Left lung (tissue), 10 donors: Measurements from ENCODE around the gene DHX32. TPM values are rescaled to one million over a fixed set of nuclear protein-coding genes. Genes with fewer than 3 reads are reported as not detected.

Experiments
- ATAC-seq: fragments of 200-7000 bp; cut with Tn5 transposase; one replicate; pipeline ENCODE4 v1.9.1; 2020; ENCODE audit warnings: moderate library complexity
- DNase-seq, 4 donors: peaks; one replicate each; pipeline ENCODE4 v3.0.0-alpha.2; 2013 to 2020
- H3K27ac ChIP-seq, 2 donors: fragments of 200-600 bp; sonication (generic) in 1 of 2; one replicate each; pipeline versions ENCODE4 v1.5.0 to v1.8.0; 2020 to 2021
- H3K27me3 ChIP-seq, 2 donors: fragments of 200-600 bp; sonication (generic) in 1 of 2; one replicate each; pipeline versions ENCODE4 v1.5.0 to v1.8.0; 2020 to 2021
- H3K36me3 ChIP-seq, 2 donors: fragments of 200-600 bp; sonication (generic) in 1 of 2; one replicate each; pipeline versions ENCODE4 v1.5.0 to v1.8.0; 2020 to 2021
- H3K4me1 ChIP-seq, 2 donors: fragments of 200-600 bp; one replicate each; pipeline ENCODE4 v1.8.0; 2021
- H3K4me3 ChIP-seq, 2 donors: fragments of 200-600 bp; sonication (generic) in 1 of 2; one replicate each; pipeline versions ENCODE4 v1.5.0 to v1.8.0; 2020 to 2021; ENCODE audit warnings: mild to moderate bottlenecking in 1 of 2
- H3K9me3 ChIP-seq, 2 donors: fragments of 200-600 bp; sonication (generic) in 1 of 2; one replicate each; pipeline versions ENCODE4 v1.5.0 to v1.8.0; 2020 to 2021
- intact Hi-C, 2 donors: fragments of 100-400 bp; cut with DNase I; formaldehyde crosslinking; loops; one replicate each; pipeline versions ENCODE4 v1.11.2 to v1.14.2; 2022
- polyA plus RNA-seq, 6 donors: library from polyadenylated mRNA; unstranded; fragments of 120-200 nt; gene quantifications; one replicate each; pipeline ENCODE4 v1.2.1, GENCODE V29; 2013; ENCODE audit not compliant: insufficient read length in 6 of 6
- total RNA-seq, 2 donors: library from RNA; stranded (reverse); fragmentation: NEBNext Ultra II Directional; extraction: Animal tissue kit (Norgen Biotek cat#: 25700); gene quantifications; one replicate each; pipeline ENCODE4 v1.2.1, GENCODE V29; 2021
- TF ChIP-seq, protein P1 (sequence below), 2 donors: fragments of 200-600 bp; sonication (generic) in 1 of 2; IDR thresholded peaks; one replicate each; pipeline versions ENCODE4 v1.5.0 to v1.8.0; 2021; ENCODE audit warnings: antibody characterized with exemption in 2 of 2
- donor health status: DM: no; HTN: yes; CAD: no.
- donor health status: DM: no; HTN: no; CAD: no.

The DHX32 gene
- total and polyA plus RNA-seq, 8 donors: 26.2 to 32.0 (median 27.7) TPM

DNA sequence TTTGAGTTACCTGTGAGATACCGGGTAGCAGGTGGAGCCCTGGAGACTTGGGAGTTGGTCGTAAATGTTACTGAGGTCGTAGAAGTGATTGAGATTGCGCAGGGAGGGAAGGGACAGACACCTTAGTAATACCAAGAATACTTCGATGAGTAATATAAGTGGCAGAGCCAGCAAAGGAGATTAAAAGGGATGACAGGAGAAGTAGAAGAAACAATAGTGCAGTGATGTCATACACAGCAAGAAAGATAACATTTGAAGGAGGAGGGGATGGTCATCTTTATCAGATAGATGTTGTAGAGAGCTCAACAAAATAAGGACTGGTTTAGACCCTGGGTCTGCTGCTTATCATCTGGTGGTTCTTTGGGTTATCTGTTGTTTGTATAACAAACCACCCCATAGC lies 52.8 kb downstream of the DHX32 start:
- TF ChIP-seq, protein P1, sequence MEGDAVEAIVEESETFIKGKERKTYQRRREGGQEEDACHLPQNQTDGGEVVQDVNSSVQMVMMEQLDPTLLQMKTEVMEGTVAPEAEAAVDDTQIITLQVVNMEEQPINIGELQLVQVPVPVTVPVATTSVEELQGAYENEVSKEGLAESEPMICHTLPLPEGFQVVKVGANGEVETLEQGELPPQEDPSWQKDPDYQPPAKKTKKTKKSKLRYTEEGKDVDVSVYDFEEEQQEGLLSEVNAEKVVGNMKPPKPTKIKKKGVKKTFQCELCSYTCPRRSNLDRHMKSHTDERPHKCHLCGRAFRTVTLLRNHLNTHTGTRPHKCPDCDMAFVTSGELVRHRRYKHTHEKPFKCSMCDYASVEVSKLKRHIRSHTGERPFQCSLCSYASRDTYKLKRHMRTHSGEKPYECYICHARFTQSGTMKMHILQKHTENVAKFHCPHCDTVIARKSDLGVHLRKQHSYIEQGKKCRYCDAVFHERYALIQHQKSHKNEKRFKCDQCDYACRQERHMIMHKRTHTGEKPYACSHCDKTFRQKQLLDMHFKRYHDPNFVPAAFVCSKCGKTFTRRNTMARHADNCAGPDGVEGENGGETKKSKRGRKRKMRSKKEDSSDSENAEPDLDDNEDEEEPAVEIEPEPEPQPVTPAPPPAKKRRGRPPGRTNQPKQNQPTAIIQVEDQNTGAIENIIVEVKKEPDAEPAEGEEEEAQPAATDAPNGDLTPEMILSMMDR (IDR thresholded peaks at IDR 0.05): no peak
- Histone ChIP-seq H3K9me3 (no peaks in the 10 kb centered on the region), H3K36me3 (peaks cover 0 to 72% of the 10 kb centered on the region in 2 donors), H3K27ac (no peak overlapping the region), H3K4me1 (peaks cover 16 to 32% of the 10 kb centered on the region in 2 donors), H3K27me3 (no peaks in the 10 kb centered on the region), H3K4me3 (no peak overlapping the region)
- ATAC-seq: no peak
- intact Hi-C loops: no loop called here
- no peak for DNase-seq

DNA sequence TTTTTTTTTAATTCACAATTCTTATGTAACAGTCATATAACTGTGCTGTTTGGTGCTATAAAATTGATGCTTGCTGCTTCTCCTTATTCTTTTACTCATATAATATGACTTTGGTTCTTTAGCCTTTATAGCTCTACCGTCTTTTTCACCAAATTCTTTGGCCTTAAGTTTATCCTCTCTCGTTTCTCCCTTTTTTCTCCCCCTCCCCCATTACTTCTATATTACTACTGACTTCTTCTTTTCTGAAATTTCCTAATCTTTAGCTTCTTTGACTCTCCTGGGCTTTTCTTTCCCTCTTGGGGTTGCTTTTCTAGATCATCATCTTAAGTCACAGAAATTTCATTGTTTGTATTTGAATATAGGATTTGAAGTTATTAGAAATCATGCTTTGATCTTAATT lies 54.0 kb downstream of the DHX32 start:
- intact Hi-C loops: no loop called here
- DNase-seq (no peak), ATAC-seq (no peak)
- H3K4me1 ChIP-seq: peaks cover 20 to 37% of the 10 kb centered on the region in 2 donors
- H3K27ac ChIP-seq: no peak overlapping the region
- peaks cover 0 to 60% of the 10 kb centered on the region in 2 donors for H3K36me3 ChIP-seq
- TF ChIP-seq, protein P1 (IDR thresholded peaks at IDR 0.05): no peak
- H3K9me3 ChIP-seq: no peaks in the 10 kb centered on the region
- no peaks in the 10 kb centered on the region for H3K27me3 ChIP-seq
- no peak overlapping the region for H3K4me3 ChIP-seq

DNA sequence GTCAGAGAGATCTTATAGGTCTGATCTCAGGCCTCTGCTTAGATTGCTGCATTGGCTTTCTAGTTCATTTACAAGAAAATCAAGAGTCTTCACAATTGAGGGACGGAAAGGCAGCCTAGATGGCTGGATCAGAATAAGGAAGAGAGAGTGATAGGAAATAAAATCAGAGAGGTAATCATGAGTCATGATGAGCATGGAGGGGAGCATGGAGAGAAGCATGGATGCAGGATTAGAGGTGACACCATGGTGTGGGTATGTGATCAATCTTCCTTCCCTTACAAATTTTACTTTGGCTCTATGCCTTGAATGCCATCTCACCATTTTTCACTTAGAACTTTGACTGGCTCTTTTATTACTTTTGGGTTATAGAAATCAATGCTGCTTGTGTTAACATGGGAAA lies 56.4 kb downstream of the DHX32 start:
- H3K27me3 ChIP-seq: no peaks in the 10 kb centered on the region
- H3K27ac ChIP-seq: no peak overlapping the region
- intact Hi-C loops: no loop called here
- H3K9me3 ChIP-seq: no peaks in the 10 kb centered on the region
- DNase-seq: no peak
- ATAC-seq: no peak
- H3K4me3 ChIP-seq: peak overlapping the region in 1 of 2 donors; percentile 86
- H3K4me1 ChIP-seq: peaks cover 26 to 51% of the 10 kb centered on the region in 2 donors
- TF ChIP-seq, protein P1 (IDR thresholded peaks at IDR 0.05): no peak
- H3K36me3 ChIP-seq: peaks cover 0 to 36% of the 10 kb centered on the region in 2 donors

DNA sequence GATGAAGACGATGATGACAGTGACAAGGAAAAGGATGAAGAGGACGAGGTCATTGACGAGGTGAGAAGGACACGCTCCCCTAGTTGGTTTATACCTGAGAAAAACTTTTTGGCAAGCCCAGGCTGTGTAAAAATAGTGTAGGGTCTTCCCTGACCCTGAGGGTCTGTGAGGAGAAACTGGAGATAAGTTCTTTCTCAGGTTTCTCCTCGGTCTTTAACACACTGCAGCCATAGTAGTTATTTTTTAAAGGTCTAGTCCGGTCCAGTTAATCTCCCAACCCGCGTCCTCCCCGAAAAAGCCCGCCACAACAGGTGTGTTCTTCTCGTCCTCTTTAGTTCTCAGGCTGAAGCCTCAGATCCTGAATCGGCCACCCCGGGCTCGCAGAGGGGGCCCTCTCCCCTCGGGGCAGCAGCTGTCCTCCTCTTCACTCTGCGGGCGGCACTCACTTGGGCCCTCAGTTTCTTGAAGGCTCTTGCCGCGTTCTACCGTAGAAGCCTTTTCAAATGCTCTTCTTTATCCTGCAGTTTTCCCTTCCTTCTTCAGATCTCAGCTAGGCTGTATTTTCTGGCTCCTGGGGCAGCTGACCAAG lies 57.3 kb downstream of the DHX32 start:
- Histone ChIP-seq H3K27ac (peak overlapping the region in 1 of 2 donors; percentile 92), H3K4me1 (peaks cover 26 to 51% of the 10 kb centered on the region in 2 donors), H3K9me3 (no peaks in the 10 kb centered on the region), H3K27me3 (no peaks in the 10 kb centered on the region), H3K36me3 (peaks cover 0 to 26% of the 10 kb centered on the region in 2 donors), H3K4me3 (peak overlapping the region; percentile 86 to 96)
- DNase-seq (peak in 1 of 4 donors; percentile 3), ATAC-seq (no peak)
- TF ChIP-seq, protein P1 (IDR thresholded peaks at IDR 0.05): no peak
- intact Hi-C loops: no loop called here

DNA sequence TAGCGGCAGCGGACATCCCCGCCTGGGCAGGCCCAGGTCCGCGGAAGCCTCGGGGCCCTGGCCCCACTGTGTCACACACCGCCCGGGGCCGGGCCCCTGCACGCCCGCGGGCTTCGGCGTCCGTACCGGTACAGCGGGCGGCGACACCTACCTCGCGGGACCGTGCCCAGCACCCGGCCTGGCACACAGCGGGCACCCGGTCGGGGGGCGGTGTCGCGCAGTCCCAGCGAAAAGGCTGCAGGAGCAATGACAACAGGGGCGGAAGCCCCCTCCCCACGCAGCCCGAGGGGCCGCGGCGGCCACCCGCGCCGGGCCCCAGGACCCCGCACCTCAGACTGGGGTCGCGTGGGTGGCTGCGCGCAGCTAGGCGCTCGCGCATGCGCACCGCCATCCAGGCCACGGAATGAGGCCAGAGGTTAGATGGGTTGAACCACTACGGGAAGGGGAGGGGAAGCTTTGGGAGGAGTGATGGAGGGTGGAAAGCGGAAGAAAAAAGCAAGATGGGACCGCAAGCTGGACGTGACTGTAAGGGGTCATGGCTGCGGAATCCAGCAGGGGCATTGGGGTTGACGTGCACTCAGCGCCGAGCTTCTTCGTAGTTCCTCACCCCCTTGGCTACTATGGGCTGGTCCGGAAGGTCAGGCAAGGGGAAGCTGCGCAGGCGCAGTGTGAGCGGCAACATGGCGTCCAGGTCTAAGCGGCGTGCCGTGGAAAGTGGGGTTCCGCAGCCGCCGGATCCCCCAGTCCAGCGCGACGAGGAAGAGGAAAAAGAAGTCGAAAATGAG lies 58.0 kb downstream of the DHX32 start, which contains the start of the genes BCCIP and UROS:
Gene BCCIP, plus strand, starts transcription at position 669 of the 785 bp plus-strand sequence. Its CDS starts 12 bp downstream, at position 681.
Gene UROS, minus strand, starts transcription at position 381 of the 785 bp plus-strand sequence. CDS start 6,759 bp downstream, outside the sequence.
- Histone ChIP-seq H3K27me3 (no peaks in the 10 kb centered on the region), H3K4me3 (peak within 1 kb of the TSS; percentile 86 to 96)
- ATAC-seq: peak; percentile 98

More for the DNA sequence above, 58.0 kb downstream of the DHX32 start, which contains the start of the genes BCCIP and UROS:
- Histone ChIP-seq H3K9me3 (no peaks in the 10 kb centered on the region), H3K4me1 (peaks cover 26 to 51% of the 10 kb centered on the region in 2 donors), H3K36me3 (peaks cover 0 to 19% of the 10 kb centered on the region in 2 donors), H3K27ac (peak within 1 kb of the TSS; percentile 88 to 92)
- DNase-seq: peak; percentile 93 to 96 (median 95)
- intact Hi-C loops: no loop called here
- TF ChIP-seq, protein P1 (IDR thresholded peaks at IDR 0.05): no peak
